GM19372 (cell line): ENCODE data around the gene NDOR1.

Source experiments
- ATAC-seq: cut with Tn5 transposase; IDR thresholded peaks from one replicate; pipeline ENCODE4 v1.9.1; 2021; ENCODE audit warnings: mild to moderate bottlenecking, low read depth, moderate library complexity; ENCODE audit not compliant: unreplicated experiment

Gene NDOR1

GRCh38 chr9:137195525-137196220, 9.8 kb upstream of the NDOR1 start:
- ATAC-seq: no peak

DNA sequence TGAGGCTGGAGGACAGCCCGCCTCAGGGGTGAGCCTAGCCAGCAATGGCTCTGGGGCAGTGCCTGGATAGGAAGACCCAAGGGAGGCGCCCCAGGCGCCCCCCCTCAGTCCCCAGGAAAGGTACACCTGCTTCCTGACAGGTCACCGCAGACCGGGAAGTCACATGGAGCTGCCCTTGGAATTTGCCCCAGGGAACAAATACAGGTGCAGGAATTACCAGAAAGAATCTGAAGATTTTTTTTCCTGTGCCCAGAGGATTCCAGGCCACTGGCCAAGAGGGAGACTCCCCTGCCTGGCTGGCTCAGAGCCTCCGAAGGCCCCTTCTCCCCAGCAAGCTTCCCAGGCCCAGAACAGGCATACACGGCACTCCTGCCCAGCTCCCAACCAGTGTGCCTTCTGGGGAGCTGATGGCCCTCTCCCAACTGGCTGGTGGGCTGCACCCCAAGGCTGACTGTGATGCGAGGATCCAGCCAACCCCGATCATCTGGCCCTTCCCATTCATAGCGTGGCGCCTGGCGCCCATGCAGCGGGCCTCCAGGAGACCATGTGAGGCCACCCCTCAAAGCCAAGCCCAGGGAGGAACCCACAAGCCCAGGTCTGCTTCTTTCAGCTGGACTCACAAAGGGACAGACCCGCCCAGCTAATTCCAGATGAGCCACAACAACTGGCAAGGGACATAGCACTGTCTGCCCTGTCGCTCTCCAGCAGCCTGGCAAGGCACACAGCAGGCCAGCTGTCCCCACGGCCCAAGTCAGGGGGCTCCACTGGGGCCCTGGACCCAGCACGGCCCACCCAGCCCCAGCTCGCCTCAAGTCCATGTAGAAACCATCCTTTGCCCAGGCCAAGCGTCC, 7.2 kb upstream of the NDOR1 start:
- no peak for ATAC-seq

DNA sequence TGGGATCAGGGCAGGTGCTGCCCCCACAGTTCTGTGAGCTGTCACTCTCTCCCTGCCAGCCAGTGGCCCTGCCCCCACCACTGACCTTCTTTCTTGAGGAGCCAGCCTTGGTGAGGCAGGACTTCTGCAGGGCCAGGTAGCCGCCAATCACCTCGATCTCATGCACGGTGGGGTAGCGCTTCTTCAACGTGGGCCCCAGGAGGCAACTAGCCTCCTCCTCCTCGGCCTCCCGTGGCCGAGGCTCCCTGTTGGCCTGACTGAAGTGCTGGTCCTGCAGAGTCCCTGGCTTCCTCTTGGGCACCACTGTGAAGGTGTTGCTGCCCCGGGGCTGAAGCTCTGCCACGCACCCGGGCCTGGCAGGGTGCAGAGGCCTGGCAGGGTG, 6.6 kb upstream of the NDOR1 start:
- ATAC-seq: no peak

DNA sequence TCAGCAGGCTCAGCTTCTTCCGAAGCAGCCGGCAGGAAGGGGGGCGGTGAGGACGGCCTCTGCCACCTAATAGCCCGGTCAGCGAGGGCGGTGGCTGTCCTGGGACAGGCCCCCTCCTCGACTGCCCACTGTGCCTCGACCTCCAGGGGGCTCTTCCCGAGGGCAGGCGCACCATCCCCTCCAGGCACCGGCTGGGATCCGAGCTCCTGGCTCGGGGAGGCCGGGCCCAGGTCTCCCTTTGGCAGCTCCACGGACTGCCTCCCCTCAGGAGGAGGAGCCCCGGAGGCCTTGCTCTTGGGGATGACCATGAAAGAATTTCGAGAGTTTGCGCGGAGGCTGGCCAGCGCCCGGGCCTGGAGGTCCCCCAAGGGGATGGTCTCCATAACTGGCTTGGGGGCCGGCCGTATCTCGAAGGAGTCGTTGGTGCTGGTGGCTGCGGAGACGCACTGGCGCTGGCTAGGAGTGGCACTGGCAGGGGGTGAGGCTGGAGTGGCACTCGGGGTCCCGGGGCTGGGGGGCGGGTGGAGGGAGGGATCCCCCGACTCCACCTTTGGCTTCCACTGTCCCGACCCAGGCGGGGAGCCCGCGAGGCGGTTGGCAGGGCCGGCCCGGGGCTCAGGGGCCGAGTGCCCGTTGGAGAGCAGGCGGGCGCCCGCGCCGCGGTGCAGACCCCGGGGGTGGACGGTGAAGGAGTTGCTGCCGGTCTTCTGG, 5.9 kb upstream of the NDOR1 start:
- ATAC-seq: no peak

- ATAC-seq: peak; percentile 90
Observed at GRCh38 chr9:137200311-137201204, 4.9 kb upstream of the NDOR1 start, which contains the start of gene TPRN. TSS of gene TPRN (minus strand) at chr9:137200741. CDS start at chr9:137200711, 30 bp downstream.

- no peak for ATAC-seq
Observed at GRCh38 chr9:137201205-137201868, 4.2 kb upstream of the NDOR1 start.

DNA sequence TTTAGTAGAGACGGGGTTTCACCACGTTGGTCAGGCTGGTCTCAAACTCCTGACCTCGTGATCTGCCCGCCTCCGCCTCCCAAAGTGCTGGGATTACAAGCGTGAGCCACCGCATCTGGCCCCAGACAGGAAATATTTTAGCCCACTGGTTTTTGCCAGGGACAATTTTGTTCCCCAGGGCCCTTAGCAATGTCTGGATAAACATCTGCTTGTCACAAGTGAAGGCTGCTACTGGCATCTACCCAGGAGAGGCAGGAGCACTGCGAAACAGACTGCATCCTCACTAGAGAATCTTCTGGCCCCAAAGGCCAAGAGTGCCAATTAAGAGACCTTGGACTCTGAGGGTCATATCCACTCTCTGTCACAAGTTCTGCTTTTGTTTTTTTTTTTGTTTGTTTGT, 2.5 kb upstream of the NDOR1 start:
- ATAC-seq: no peak

GRCh38 chr9:137204731-137205125, 772 bp upstream of the NDOR1 start:
- no peak for ATAC-seq

GRCh38 chr9:137206602-137207001, 1.1 kb downstream of the NDOR1 start:
- ATAC-seq: no peak

DNA sequence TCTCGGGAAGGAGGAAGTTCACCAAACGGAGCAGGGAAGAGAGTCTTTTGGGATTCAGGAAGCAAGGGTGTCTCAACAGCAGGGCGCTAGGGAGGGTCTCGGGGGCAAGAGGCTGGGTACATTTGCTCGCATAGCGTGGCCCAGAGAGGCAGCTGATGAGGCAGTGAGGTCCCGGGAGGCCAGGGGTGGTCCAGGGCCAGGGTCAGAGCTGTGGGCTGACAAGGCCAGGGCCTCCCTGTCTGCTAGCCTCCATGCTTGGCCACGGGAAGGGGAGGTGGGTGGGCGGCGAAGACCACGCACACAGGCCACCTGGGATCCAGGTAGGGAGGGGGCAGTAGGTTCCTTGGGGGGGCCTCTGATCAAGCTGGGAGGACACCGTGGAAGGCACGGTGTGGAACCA, 6.0 kb downstream of the NDOR1 start:
- no peak for ATAC-seq

GRCh38 chr9:137212520-137212919, 7.0 kb downstream of the NDOR1 start:
- ATAC-seq: no peak

DNA sequence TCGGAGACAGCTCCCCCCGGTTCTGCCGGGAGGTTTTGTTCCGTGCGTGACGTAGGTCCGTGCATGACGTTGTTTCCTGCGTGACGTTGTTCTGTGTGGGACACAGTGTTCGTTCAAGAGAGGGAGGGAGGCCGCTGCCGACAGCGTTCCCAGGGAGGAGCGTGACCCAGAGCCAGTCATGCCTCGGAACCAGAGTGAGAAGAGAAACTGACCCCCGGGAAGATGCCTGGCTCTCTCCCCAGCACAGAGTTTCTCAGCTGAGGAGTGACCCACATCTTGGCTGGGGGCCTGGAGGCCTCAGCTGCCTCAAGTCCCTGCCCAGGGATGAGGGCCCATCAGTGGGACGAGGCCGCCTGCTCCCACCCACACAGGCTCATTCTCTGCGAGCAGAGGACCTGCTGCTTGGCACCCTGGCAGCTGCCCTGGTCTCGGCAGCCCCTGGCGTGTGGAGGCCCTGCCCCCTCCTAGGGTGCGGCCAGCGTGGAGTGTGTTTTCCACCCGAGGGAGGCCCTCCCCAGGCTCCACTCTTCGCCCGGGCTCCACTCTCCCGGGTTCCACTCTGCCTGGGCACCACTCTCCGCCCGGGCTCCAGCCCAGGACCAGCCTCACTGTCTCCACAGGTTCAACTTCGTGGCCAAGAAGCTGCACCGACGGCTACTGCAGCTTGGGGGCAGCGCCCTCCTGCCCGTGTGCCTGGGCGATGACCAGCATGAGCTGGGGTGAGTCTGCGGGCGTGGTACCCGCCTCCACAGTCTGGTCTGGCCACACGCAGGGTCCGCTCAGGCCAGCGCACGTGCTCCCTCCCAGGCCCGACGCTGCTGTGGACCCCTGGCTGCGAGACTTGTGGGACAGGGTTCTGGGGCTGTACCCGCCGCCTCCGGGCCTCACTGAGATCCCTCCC, 7.9 kb downstream of the NDOR1 start:
- ATAC-seq: no peak

GRCh38 chr9:137214620-137215019, 9.1 kb downstream of the NDOR1 start:
- no peak for ATAC-seq

GRCh38 chr9:137215196-137215986, 9.9 kb downstream of the NDOR1 start:
- ATAC-seq: no peak

- ATAC-seq: no peak
Observed at GRCh38 chr9:137216188-137216965, 10.9 kb downstream of the NDOR1 start.

GRCh38 chr9:137217276-137218211, 12.0 kb downstream of the NDOR1 start:
- no peak for ATAC-seq
